Stimulated activated CD8-positive, alpha-beta memory T cell treated with anti-CD3 and anti-CD28 coated beads, Interleukin-4, amount 100 ng/mL, for 1 hour (primary cell): ENCODE results near the gene FAM229A.

Source experiments
- DNase-seq, 2 donors: peaks; one replicate each; pipeline ENCODE4 v3.0.0-alpha.2; 2020; ENCODE audit warnings: low read depth in 2 of 2, low spot score in 1 of 2

Gene FAM229A

DNA sequence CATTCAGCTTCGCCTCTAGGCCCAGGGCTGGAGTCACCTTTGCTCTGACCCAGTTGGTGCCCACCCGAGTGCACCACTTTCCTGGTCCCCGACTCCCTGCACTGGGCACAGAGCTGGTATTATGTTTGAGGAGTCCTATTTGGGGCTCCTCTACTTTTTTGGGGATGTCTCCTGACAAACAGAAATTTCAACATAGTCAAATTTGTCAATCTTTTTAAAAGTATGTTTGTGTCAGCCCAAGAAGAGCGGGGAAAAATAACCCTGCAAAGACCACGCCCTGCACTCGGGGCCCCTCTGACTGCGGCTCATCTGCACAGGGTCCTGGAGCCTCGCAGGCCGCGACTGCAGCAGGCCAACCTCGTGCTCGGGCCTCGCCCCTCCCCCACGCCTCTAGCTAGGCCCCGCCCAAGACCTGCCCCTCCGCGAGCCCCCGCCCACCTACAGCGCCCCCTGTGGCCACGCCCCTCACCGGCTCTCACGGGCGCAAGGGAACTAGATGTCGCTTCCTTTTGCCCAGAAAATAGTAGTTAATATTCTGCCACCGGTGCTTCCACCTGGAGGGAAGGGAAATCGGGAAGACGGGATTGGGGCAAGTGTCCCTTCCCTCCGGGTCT, 11.4 kb downstream of the FAM229A start:
- DNase-seq, result peak; percentile 61 to 62

GRCh38 chr1:32349211-32349708, 13.0 kb downstream of the FAM229A start:
- no peak for DNase-seq

DNA sequence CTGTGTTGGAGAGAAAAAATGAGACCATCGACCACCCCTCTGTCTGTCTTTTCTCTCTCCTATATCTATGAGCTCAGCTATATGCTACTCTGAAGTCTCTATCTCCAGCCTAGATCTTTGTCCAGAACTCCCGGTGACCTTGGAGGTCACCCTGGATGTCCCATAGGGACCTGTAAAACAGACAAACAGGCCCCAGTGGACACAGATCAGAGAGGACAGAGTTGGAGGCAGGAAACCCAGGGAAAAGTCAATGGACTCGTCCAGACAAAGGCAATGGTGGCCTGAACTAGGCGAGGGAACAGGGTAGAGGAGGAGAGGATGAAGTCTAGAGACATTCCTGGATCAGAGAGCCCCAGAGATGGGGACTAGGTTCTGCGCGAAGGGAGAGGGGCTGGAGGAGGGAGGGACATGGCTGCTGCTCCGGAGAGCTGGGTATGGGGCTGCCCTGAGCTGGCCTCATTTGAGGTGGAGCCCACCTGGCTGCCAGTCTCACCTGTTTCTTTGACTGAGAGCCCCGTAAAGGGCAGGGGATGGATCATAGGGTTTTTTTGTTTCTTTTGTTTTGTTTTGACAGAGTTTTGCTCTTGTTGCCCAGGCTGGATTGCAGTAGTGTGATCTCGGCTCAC, 15.6 kb downstream of the FAM229A start:
- no peak for DNase-seq

DNA sequence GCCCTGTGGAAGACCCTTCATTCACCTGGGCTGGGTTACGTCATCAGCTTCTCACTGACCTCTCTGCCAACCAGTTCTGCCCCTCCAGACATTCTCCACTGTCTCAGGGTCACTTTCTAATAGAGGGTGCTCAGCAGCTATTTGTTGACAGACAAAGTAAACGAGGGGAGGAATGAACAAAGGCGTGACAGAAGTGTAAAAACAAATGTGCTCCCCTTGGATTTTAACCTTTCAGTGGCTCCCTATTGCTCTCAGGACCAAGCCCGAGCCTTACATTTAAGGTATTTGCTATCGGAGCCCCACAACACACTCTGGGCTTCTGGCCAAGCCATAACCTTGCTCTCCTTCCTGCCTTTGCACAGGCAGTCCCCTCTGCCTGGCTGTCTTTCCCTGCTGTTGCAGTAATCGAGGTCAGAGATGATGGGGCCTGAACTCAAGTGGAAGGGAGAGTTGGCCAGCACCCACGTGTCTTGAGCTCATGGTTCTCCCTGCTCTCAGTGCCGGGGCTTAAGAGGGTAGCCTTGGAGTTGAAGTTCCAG, 16.9 kb downstream of the FAM229A start:
- no peak for DNase-seq

- no peak for DNase-seq
These were observed 19.6 kb downstream of the FAM229A start for GRCh38 chr1:32342704-32343103.

- no peak for DNase-seq
These were observed 20.3 kb downstream of the FAM229A start for GRCh38 chr1:32341971-32342370.

GRCh38 chr1:32341186-32341757, 21.0 kb downstream of the FAM229A start:
- DNase-seq, result no peak

GRCh38 chr1:32339363-32339978, 22.8 kb downstream of the FAM229A start:
- no peak for DNase-seq

- DNase-seq, result no peak
These were observed 23.6 kb downstream of the FAM229A start for GRCh38 chr1:32338637-32339145.

- no peak for DNase-seq
These were observed 24.2 kb downstream of the FAM229A start for GRCh38 chr1:32337855-32338636.

GRCh38 chr1:32336963-32337675, 25.2 kb downstream of the FAM229A start:
- DNase-seq, result no peak

DNA sequence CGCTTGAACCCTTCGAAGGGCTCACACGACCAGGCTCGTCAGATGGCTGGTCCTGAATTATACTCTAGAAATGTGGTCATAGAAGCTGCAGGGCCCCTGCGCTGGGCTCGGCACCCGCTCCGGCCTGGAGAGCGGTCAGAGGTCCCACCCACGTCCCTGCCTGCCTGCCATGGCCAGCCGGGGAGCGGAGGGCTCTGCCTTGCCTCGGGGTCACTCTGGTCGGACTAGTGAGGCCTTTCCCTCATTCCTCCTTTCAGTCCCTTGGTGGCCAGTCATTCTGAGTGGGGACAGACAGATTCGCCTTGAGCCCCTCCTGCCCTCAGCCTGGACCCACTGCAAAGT, 25.7 kb downstream of the FAM229A start:
- DNase-seq, result no peak

- DNase-seq, result peak; percentile 69 to 78
These were observed 26.3 kb downstream of the FAM229A start, which contains the start of gene MARCKSL1 for GRCh38 chr1:32335790-32336590. Gene MARCKSL1 (minus strand): TSS chr1:32336233. CDS start chr1:32336033, 200 bp downstream.

DNA sequence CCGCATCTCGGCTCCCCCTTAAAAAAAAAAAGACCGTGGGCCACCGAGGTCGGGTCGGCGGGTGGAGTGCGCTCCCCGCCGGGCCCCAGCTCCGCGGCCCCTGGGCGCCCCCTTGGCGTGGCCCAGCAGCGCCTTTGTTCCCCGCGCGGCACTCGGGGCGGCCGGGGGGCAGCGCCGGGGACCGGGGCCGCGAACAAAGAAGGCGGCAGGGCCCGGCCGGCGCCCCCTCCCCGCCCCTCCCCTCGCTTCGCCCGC, 26.8 kb downstream of the FAM229A start:
- DNase-seq, result no peak

GRCh38 chr1:32334864-32335534, 27.3 kb downstream of the FAM229A start:
- DNase-seq, result peak in 1 of 2 donors; percentile 35

GRCh38 chr1:32334274-32334861, 27.9 kb downstream of the FAM229A start:
- DNase-seq, result no peak

DNA sequence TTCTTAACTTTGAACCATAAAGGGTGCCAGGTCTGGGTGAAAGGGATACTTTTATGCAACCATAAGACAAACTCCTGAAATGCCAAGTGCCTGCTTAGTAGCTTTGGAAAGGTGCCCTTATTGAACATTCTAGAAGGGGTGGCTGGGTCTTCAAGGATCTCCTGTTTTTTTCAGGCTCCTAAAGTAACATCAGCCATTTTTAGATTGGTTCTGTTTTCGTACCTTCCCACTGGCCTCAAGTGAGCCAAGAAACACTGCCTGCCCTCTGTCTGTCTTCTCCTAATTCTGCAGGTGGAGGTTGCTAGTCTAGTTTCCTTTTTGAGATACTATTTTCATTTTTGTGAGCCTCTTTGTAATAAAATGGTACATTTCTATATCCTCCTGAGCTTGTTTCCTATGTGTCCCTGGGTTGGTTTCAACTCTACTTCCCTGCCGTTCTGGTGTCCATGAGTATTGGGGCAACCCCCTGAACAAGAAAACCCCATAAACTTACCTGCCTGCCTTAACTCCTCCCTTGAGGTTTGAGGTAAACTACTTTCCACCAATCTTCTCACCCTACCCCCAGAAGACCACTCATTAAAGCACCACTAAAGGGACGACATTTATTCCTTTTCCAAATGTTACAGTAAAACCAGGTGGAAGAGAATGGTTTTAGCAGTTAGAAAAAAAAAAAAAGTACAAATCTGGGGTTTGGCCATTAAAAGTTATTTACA, 28.9 kb downstream of the FAM229A start:
- DNase-seq, result no peak
